NCI-H146 (cell line): ENCODE data around the gene ITK.
"Not testable (repeated sequence)": the region's sequence is repeated elsewhere in the genome, so short reads cannot be mapped to it uniquely, and the experiment has no call there.

Experiments used
- DNase-seq: peaks from one replicate; lab custom pipeline; 2025; lab: John Stamatoyannopoulos, UW

ITK gene

GRCh38 chr5:157168286-157168685, 12.4 kb upstream of the ITK start:
- DNase-seq, result no peak

- DNase-seq, result no peak
These were observed 8.2 kb upstream of the ITK start for GRCh38 chr5:157172403-157172802.

- DNase-seq, result no peak
These were observed 5.5 kb upstream of the ITK start for GRCh38 chr5:157175071-157175612.

GRCh38 chr5:157177953-157178352, 2.7 kb upstream of the ITK start:
- no peak for DNase-seq

- no peak for DNase-seq
These were observed 1.7 kb upstream of the ITK start for GRCh38 chr5:157178966-157179365.

GRCh38 chr5:157182143-157182757, 1.6 kb downstream of the ITK start:
- DNase-seq, result no peak

- no peak for DNase-seq
These were observed 3.6 kb downstream of the ITK start for GRCh38 chr5:157184117-157184670.

GRCh38 chr5:157185122-157185521, 4.5 kb downstream of the ITK start:
- DNase-seq, result not testable (repeated sequence)

GRCh38 chr5:157186309-157187045, 5.8 kb downstream of the ITK start:
- no peak for DNase-seq

- DNase-seq, result no peak
These were observed 6.6 kb downstream of the ITK start for GRCh38 chr5:157187046-157187754.

- no peak for DNase-seq
These were observed 7.6 kb downstream of the ITK start for GRCh38 chr5:157188270-157188669.

GRCh38 chr5:157189223-157189622, 8.6 kb downstream of the ITK start:
- no peak for DNase-seq

- no peak for DNase-seq
These were observed 13.2 kb downstream of the ITK start for GRCh38 chr5:157193699-157194424.

- DNase-seq, result no peak
These were observed 15.4 kb downstream of the ITK start for GRCh38 chr5:157196045-157196444.

- no peak for DNase-seq
These were observed 16.4 kb downstream of the ITK start for GRCh38 chr5:157197086-157197485.

- no peak for DNase-seq
These were observed 17.8 kb downstream of the ITK start for GRCh38 chr5:157198277-157198986.

- no peak for DNase-seq
These were observed 21.2 kb downstream of the ITK start for GRCh38 chr5:157201857-157202256.

- no peak for DNase-seq
These were observed 22.8 kb downstream of the ITK start for GRCh38 chr5:157203417-157203816.

- DNase-seq, result no peak
These were observed 24.1 kb downstream of the ITK start for GRCh38 chr5:157204765-157205164.

GRCh38 chr5:157205708-157206107, 25.1 kb downstream of the ITK start:
- DNase-seq, result no peak

GRCh38 chr5:157210652-157211051, 30.0 kb downstream of the ITK start:
- not testable (repeated sequence) for DNase-seq
